WI38 (cell line): ENCODE data around the gene TTC36.

ENCODE experiments used
- H3K4me3 ChIP-seq: 2 replicates; pipeline ENCODE4 v1.5.1; 2011; ENCODE audit warnings: low read depth, mild to moderate bottlenecking, control low read depth, low read length
- TF ChIP-seq, protein P1 (sequence below): IDR thresholded peaks from 2 replicates; pipeline ENCODE4 v1.5.1; 2012; ENCODE audit warnings: low read depth, mild to moderate bottlenecking, control low read depth, low read length

Gene TTC36

DNA sequence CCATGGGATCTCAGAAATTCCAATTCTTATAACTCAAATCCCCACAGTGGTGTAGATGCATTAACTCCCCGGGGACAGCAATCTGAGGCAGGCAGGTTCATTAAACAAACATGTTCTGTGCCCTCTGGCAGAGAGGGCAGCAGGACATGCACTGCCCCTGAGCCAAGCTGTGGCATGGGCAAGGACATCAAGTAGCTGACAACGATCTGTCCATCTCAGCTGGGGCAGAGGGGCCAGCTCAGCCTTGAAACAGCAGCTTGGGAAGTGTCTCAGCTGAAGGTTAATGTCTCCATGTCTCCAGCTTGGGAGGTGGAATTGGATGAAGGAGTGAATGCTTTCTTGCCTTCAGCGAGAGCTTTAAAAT is 17.4 kb downstream of the TTC36 start:
- TF ChIP-seq, protein P1, sequence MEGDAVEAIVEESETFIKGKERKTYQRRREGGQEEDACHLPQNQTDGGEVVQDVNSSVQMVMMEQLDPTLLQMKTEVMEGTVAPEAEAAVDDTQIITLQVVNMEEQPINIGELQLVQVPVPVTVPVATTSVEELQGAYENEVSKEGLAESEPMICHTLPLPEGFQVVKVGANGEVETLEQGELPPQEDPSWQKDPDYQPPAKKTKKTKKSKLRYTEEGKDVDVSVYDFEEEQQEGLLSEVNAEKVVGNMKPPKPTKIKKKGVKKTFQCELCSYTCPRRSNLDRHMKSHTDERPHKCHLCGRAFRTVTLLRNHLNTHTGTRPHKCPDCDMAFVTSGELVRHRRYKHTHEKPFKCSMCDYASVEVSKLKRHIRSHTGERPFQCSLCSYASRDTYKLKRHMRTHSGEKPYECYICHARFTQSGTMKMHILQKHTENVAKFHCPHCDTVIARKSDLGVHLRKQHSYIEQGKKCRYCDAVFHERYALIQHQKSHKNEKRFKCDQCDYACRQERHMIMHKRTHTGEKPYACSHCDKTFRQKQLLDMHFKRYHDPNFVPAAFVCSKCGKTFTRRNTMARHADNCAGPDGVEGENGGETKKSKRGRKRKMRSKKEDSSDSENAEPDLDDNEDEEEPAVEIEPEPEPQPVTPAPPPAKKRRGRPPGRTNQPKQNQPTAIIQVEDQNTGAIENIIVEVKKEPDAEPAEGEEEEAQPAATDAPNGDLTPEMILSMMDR: no peak
- no peak overlapping the region for H3K4me3 ChIP-seq

DNA sequence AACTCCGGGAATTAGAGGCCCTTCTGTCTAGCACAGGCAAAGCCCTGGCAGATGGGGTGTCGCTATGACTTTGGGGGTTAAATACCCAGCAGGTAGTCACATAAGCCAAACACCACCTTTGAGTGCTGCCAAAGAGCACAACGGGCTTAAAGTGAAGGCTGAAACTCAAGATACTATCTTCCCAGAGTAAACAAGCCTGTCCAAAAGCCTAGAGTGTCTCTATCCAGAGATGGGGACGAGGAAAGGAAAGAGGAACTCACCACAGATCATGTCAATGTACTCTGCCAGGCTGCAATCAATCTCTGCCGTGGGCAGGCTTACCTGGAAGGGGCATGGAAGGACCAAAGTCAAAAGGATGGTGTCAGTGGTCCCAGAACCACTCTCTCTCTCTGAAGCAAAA is 18.3 kb downstream of the TTC36 start:
- TF ChIP-seq, protein P1: no peak

DNA sequence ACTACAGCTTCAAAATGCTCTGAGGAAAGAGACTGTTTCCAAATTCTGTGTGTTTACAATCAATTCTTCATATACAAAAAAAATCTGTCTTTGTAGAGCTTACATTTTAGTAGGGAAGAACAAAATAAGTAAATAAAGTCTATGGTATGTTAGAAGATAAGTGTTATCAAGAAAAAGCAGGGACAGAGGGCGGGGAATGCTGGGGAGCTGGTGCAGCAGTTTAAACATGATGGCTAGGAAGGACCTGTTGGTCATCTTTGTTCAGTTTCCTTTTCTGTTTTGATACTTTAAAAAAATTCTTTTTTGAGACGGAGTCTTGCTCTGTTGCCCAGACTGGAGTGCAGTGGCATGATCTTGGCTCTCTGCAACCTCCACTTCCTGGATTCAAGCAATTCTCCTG is 19.9 kb downstream of the TTC36 start:
- no peak overlapping the region for H3K4me3 ChIP-seq

More for the DNA sequence above, 18.3 kb downstream of the TTC36 start:
- H3K4me3 ChIP-seq: no peak overlapping the region

DNA sequence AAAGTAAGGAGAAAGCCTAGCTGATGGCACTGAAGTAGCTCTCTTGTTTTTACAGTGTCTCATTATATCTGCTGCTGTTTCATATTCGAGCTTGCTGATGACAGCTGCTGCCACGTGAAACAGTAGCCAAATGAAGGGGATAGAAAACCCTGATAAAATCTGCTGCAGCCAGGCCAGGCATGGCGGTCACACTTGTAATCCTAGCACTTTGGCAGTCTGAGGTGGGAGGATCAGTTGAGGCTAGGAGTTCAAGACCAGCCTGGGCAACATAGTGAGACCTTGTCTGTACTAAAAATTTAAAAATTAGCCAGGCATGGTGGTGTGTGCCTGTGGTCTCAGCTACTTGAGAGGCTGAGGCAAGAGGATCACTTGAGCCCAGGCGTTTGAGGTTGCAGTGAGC is 25.1 kb downstream of the TTC36 start:
- H3K4me3 ChIP-seq: no peak overlapping the region
- TF ChIP-seq, protein P1: no peak

More for the DNA sequence above, 19.9 kb downstream of the TTC36 start:
- TF ChIP-seq, protein P1: no peak

DNA sequence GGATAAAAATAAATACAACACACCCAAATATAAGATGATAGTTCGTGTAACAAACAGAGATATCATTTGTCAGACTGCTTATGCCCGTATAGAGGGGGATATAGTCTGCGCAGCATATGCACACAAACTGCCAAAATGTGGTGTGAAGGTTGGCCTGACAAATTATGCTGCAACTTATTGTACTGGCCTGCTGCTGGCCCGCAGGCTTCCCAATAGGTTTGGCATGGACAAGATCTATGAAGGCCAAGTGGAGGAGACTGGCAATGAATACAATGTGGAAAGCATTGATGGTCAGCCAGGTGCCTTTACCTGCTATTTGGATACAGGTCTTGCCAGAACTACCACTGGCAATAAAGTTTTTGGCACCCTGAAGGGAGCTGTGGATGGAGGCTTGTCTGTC is 33.5 kb downstream of the TTC36 start:
- TF ChIP-seq, protein P1: no peak
- H3K4me3 ChIP-seq: no peak overlapping the region

DNA sequence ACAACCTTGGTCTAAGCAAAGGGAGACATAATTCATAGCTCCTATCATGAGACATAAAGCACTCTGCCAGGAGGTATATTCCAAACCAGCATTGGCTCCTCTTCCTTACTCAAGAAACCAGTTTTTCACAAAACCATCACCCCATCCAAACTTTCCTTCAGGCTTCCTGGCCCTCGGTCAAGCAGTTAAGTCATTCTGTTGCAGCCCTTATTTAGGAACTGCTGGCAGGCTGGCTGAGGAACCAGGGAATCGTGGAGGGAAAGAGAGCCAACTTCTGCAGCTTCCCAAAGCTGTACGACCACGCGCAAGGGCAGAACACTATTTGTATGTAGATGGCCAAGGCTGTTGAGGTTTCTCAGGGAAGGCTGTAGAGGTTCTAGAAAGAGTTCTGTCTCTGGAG is 37.8 kb downstream of the TTC36 start:
- H3K4me3 ChIP-seq: peak overlapping the region; percentile 66
- TF ChIP-seq, protein P1: no peak

DNA sequence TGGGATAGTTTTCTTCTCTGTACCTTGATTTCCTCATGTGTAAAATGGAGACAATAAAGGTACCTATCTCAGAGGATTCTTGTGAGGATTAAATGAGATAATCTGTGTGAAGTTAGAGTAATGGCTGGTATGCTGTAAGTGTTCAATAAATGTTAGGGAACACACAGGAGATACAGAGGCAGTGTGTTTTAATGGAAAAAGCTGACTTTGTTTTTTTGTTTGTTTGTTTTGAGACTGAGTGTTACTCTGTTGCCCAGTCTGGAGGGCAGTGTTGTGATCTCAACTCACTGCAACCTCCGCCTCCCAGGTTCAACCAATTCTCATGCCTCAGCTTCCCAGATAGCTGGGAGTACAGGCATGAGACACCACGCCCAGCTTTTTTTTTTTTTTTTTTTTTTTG is 42.4 kb downstream of the TTC36 start:
- TF ChIP-seq, protein P1: no peak
- H3K4me3 ChIP-seq: no peak overlapping the region
